Progenitor cell of endocrine pancreas (in vitro differentiated cells): Measurements from ENCODE around the gene ZNF892. TPM values are rescaled to one million over a fixed set of nuclear protein-coding genes. Genes with fewer than 3 reads are reported as not detected.

Experiments
- DNase-seq: peaks from one replicate; pipeline ENCODE4 v3.0.0; 2021; ENCODE audit warnings: low spot score; ENCODE audit not compliant: unreplicated experiment
- H3K27ac Mint-ChIP-seq: 2 replicates; pipeline ENCODE4 v1.8.0; 2021; ENCODE audit warnings: mild to moderate bottlenecking, moderate library complexity, mixed read lengths
- H3K27me3 Mint-ChIP-seq: 2 replicates; pipeline ENCODE4 v1.8.0; 2021; ENCODE audit warnings: mixed read lengths
- H3K36me3 Mint-ChIP-seq: 2 replicates; pipeline ENCODE4 v1.8.0; 2022; ENCODE audit warnings: mixed read lengths; ENCODE audit not compliant: insufficient read depth
- H3K4me1 Mint-ChIP-seq: 2 replicates; pipeline ENCODE4 v1.8.0; 2021; ENCODE audit warnings: low read depth, mixed read lengths
- H3K4me3 Mint-ChIP-seq: 2 replicates; pipeline ENCODE4 v1.8.0; 2021; ENCODE audit warnings: low read depth, mild to moderate bottlenecking, moderate library complexity, mixed read lengths
- H3K9me3 Mint-ChIP-seq: 2 replicates; pipeline ENCODE4 v1.8.0; 2021; ENCODE audit warnings: low read depth, mixed read lengths
- CTCF ChIP-seq: fragments of 200-600 bp; sonication (generic); IDR thresholded peaks from one replicate; pipeline ENCODE4 v1.5.0; 2021; ENCODE audit warnings: antibody characterized with exemption, mild to moderate bottlenecking; ENCODE audit not compliant: unreplicated experiment
- total RNA-seq: library from RNA; stranded (reverse); gene quantifications from 2 replicates; pipeline ENCODE4 v1.2.1, GENCODE V29; 2021

Gene ZNF892
- total RNA-seq, 1 donor from 2014 or later: 18.0 TPM

- TF ChIP-seq CTCF: no peak
These were observed 13.1 kb downstream of the ZNF892 start for GRCh38 chr2:95220449-95220848.

GRCh38 chr2:95225658-95226057 lies 18.3 kb downstream of the ZNF892 start:
- no peaks in the 10 kb centered on the region for H3K4me1 Mint-ChIP-seq
- DNase-seq: no peak
- H3K27ac Mint-ChIP-seq: no peak overlapping the region
- H3K4me3 Mint-ChIP-seq: no peak overlapping the region
- H3K36me3 Mint-ChIP-seq: peaks cover 29% of the 10 kb centered on the region
- peaks cover 23% of the 10 kb centered on the region for H3K9me3 Mint-ChIP-seq
- H3K27me3 Mint-ChIP-seq: no peaks in the 10 kb centered on the region
- no peak for TF ChIP-seq CTCF

More at GRCh38 chr2:95220449-95220848, 13.1 kb downstream of the ZNF892 start:
- H3K36me3 Mint-ChIP-seq: peaks cover 81% of the 10 kb centered on the region
- no peaks in the 10 kb centered on the region for H3K4me1 Mint-ChIP-seq
- no peaks in the 10 kb centered on the region for H3K27me3 Mint-ChIP-seq
- H3K9me3 Mint-ChIP-seq: peaks cover 61% of the 10 kb centered on the region
- no peak overlapping the region for H3K4me3 Mint-ChIP-seq
- no peak overlapping the region for H3K27ac Mint-ChIP-seq
- no peak for DNase-seq

GRCh38 chr2:95231723-95232122 lies 24.4 kb downstream of the ZNF892 start:
- Mint-ChIP-seq H3K9me3 (peaks cover 7% of the 10 kb centered on the region), H3K4me1 (no peaks in the 10 kb centered on the region), H3K4me3 (no peak overlapping the region), H3K27me3 (no peaks in the 10 kb centered on the region), H3K36me3 (no peaks in the 10 kb centered on the region), H3K27ac (no peak overlapping the region)
- peak; percentile 81 for TF ChIP-seq CTCF
- DNase-seq: peak; percentile 70

- Mint-ChIP-seq H3K4me1 (no peaks in the 10 kb centered on the region), H3K27ac (no peak overlapping the region), H3K36me3 (no peaks in the 10 kb centered on the region), H3K9me3 (peaks cover 7% of the 10 kb centered on the region), H3K4me3 (no peak overlapping the region), H3K27me3 (no peaks in the 10 kb centered on the region)
- no peak for DNase-seq
- no peak for TF ChIP-seq CTCF
These were observed 24.9 kb downstream of the ZNF892 start for GRCh38 chr2:95232232-95232631.

- Mint-ChIP-seq H3K9me3 (peaks cover 13% of the 10 kb centered on the region), H3K4me3 (no peak overlapping the region), H3K4me1 (no peaks in the 10 kb centered on the region), H3K36me3 (peaks cover 2% of the 10 kb centered on the region), H3K27ac (no peak overlapping the region), H3K27me3 (no peaks in the 10 kb centered on the region)
- TF ChIP-seq CTCF: no peak
- DNase-seq: no peak
These were observed 27.0 kb downstream of the ZNF892 start for GRCh38 chr2:95234286-95234785.
